Fibroblast of skin of left quadriceps (primary cell): Measurements from ENCODE around the gene KRTAP5-10.
"Not testable (repeated sequence)": the region's sequence is repeated elsewhere in the genome, so short reads cannot be mapped to it uniquely, and the experiment has no call there.

Experiments
- DNase-seq, 2 experiments: peaks; one replicate each; pipeline ENCODE4 v3.0.0-alpha.2; 2013; ENCODE audit warnings: low read depth in 2 of 2

KRTAP5-10 gene, protein sequence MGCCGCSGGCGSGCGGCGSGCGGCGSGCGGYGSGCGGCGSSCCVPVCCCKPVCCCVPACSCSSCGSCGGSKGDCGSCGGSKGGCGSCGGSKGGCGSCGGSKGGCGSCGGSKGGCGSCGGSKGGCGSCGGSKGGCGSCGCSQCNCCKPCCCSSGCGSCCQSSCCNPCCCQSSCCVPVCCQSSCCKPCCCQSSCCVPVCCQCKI

DNA sequence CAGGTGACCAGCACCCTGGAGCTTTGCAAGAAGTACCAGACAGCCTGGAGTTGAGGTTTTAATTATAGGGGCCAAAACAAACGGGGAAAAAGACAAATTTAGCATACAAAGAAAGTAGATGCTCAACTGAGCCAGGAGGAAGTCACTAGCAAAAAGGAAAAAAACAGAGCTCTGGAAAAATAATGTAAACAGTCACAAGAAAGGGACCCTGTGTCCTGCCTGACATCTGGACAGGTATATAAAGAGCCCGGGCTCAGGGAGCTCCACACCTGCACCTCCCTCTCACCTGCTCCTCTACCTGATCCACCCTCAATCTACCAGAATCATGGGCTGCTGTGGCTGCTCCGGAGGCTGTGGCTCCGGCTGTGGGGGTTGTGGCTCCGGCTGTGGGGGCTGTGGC lies at the start of gene KRTAP5-10:
Gene KRTAP5-10, plus strand, starts transcription at position 301 of the 400 bp plus-strand sequence. Its CDS starts 25 bp downstream, at position 326.
- DNase-seq: no peak

DNA sequence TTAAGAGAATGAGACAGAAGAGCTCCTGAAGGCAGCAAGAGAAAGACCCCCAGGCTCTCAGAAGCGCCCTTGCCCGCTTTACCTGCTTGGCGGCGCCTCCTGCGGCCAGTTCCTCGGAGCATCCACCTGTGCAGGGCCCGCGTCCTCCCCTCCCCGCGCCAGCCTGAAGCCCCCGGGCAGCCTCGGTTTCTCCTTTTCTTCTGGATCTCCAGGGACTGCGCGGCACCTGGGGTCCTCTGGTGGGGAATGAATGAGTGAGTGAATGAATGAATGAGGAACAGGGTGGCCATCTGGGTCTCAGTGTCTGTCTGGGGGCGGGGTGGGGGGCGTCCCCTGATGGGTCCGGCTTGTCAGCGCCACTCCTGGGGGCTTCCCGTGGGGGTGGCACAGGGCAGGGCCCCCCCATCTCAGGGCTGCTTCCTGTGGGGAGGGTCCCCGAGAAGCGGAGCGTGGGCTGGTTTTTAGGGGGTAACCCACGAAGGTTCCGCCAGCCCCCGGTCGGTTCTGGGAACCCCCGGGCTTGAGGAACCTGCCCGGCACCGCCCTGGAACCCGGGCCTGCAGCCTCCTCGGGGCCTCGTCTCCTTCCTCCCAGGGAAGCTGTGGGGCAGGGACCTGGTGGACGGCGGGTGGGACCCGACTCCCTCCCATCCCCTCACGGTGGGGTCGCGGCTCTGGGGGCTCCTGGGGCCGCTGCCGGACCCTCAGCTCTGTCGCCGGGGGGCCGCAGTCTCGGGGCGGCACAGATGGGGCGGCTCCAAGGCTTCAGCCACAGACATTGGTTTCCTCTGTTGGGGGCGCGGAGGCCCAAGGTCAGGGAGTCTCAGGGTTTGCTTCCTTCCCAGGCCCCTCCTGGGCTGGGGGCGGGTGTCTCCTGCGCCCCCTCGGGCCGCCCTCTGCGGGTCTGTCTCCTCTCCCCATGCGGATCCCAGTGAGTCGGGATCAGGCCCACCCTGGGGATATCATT lies 46.6 kb upstream of the KRTAP5-10 start:
- no peak for DNase-seq

DNA sequence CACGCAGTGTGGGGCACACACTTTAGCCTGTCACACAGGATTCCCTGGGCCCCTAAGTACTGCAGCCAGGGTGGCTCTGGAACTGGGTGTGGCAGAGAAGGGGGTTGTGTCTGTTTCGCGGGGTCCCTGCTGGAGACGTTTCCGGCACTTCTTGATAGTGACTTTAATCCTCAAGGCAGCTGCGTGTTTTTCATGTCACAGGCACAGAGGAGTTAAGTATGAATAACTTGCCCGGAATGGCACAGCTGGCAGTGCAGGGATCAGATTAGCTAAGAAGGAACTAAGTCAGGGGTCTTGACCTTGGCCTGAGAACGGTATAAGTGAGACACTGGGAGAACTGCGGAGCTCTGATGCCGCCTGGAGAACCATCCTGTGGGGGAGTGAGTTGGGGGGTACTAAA lies 45.8 kb upstream of the KRTAP5-10 start:
- no peak for DNase-seq

DNA sequence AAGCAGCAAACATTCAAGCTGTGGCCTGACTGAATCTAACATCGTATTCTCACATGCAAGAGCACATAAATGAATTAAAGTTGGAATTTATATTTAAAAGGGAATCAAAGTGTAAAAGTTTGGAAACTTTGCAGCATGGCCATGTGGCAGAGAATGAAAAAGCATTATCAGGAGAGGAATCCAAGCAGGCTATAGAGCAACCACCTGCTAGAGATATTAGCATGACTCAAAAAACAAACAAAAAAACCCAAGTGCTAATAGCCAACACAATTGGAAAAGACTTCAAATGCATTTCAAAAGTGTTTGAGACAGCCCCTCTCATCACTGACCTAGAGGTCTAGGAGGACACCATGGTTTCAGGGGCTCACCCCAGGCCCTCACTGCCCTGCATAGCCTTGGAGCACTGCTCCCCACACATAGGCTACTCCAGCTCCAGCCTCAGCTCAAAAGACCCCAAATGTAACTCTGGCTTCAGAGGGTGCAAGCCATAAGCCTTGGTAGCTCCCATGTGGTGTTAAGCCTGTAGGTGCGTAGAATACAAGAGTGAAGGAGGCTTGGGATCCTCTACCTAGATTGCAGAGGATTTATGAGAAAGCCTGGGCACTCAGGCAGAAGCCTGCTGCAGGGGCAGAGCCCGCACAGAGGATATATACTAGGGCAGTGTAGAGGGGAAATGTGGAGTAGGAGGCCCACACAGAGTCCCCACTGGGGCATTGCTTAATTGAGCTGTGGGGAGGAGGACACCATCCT lies 40.0 kb upstream of the KRTAP5-10 start:
- DNase-seq: no peak

DNA sequence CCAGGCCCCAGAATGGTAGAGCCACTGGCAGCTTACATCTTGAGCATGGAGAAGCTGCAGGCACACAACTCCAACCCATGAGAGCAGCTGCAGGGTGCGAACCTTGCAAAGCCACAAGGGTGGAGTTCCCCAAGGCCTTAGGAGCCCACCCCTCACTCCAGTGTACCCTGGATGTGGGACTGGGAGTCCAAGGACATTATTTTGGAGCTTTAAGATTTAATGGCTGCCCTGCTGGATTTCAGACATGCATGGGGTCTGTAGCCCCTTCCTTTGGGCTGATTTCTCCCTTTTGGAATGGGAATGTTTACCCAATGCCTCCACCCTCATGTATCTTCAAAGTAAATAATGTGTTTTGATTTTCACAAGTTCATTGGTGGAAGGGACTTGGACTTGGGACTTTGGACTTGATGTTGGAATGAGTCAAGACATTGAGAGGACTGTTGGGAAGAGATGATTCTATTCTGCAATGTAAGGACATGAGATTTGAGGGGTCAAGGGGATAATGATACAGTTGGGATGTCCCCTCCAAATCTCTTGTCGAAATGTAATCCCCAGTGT lies 39.3 kb upstream of the KRTAP5-10 start:
- DNase-seq: no peak

DNA sequence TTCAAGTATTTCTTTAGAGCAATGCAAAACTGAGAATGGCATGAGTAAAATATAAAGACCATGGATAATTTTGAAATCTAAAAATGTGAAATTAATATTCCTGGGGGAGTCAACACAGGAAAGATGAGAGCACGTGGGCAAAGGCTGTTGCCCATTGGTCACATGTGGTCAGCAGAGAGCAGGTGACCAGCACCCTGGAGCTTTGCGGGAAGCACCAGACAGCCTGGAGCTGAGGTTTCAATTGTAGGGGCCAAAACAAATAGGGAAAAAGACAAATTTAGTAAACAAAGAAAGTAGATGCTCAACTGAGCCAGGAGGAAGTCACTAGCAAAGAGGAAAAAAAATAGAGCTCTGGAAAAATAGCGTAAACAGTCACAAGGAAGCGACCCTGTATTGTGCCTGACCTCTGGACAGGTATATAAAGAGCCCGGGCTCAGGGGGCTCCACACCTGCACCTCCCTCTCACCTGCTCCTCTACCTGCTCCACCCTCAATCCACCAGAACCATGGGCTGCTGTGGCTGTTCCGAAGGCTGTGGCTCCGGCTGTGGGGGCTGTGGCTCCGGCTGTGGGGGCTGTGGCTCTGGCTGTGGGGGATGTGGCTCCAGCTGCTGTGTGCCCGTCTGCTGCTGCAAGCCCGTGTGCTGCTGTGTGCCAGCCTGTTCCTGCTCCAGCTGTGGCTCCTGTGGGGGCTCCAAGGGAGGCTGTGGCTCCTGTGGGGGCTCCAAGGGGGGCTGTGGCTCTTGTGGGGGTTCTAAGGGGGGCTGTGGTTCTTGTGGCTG lies 38.4 kb upstream of the KRTAP5-10 start, which contains the start of gene KRTAP5-7:
Gene KRTAP5-7, plus strand, starts transcription at position 472 of the 780 bp plus-strand sequence. Its CDS starts 34 bp downstream, at position 506.
- not testable (repeated sequence) for DNase-seq

DNA sequence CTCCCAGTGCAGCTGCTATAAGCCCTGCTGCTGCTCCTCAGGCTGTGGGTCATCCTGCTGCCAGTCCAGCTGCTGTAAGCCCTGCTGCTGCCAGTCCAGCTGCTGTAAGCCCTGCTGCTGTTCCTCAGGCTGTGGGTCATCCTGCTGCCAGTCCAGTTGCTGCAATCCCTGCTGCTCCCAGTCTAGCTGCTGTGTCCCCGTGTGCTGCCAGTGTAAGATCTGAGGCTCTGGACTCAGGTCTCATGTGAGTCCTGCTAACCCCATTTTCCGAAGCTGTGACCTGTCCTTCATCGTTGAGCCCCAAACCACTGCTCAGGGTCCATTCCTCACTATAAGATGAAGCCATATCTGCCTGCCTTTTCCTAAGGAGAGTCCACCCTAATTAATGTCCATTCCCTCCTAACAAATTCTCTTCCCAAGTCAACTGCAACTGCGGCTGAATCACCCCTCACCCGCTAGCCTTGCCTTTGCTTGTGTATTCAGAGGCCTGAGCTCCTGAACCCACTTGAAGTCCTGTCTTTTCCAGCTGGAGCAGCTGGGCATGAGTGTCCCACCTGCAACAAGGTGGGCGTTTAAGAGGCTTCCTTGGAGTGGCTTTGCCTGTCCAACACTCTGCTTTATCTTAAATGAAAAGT lies 37.7 kb upstream of the KRTAP5-10 start:
- no peak for DNase-seq

DNA sequence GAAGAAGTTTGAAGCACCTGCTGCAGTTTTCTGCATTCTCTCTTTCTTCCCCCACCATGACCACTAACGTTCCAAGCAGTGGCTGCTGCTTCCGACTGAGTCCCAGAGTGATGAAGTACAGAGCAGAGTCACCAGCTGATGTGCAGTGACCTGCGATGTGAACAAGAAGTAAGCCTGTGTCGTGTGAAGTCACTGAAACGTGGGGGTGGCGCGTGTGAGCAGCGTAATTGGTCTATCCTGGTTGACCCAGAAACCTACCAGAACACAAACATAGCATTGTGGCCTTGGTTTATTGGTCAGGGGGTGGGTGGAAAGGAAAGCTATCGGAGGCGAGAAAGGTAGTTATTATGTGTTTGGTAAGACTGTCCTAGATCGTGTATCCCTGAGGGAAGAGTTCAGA lies 34.8 kb upstream of the KRTAP5-10 start:
- no peak for DNase-seq

DNA sequence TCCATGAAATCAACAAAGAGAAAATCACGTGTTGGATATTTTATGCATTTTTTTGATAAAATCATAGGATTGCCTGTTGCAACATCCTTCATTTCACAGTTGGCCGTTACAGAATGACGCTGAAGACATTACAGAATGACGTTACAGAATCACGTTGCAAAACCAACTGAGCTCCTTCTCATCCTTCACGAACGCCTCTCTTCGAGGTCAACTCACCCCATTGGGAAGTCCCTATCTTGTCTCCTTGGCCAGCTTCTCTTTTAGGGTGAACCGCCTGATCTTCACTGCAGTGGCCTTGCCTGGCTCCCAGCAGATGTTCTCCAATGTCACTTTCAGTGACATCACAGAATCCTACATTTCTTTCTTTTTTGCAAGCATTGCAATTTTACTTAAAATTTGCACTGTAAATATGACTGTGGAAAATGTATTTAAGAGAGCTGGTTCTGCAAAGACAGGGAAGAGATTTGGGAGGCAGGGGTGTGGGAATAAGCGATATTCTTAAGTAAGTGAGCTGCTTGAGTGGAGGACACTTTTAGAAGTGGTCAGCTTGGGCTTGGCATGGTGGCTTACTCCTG lies 33.2 kb upstream of the KRTAP5-10 start:
- DNase-seq: no peak

DNA sequence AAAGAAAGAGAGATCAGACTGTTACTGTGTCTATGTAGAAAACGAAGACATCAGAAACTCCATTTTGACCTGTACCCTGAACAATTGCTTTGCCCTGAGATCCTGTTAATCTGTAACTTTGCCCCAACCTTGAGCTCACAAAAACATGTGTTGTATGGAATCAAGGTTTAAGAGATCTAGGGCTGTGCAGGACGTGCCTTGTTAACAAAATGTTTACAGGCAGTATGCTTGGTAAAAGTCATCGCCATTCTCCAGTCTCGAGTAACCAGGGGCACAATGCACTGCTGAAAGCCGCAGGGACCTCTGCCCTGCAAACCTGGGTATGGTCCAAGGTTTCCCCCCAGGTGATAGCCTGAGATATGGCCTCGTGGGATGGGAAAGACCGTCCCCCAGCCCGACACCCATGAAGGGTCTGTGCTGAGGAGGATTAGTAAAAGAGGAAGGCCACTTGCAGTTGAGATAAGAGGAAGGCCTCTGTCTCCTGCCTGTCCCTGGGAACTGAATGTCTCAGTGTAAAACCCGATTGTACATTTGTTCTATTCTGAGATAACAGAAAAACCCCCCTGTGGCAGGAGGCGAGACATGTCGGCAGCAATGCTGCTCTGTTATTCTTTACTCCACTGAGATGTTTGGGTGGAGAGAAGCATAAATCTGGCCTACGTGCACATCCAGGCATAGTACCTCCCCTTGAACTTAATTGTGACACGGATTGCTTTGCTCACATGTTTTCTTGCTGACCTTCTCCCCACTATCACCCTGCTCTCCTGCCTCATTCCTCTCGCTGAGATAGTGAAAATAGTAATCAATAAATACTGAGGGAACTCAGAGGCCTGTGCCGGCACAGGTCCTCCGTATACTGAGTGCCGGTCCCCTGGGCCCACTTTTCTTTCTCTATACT lies 30.4 kb upstream of the KRTAP5-10 start:
- not testable (repeated sequence) for DNase-seq

DNA sequence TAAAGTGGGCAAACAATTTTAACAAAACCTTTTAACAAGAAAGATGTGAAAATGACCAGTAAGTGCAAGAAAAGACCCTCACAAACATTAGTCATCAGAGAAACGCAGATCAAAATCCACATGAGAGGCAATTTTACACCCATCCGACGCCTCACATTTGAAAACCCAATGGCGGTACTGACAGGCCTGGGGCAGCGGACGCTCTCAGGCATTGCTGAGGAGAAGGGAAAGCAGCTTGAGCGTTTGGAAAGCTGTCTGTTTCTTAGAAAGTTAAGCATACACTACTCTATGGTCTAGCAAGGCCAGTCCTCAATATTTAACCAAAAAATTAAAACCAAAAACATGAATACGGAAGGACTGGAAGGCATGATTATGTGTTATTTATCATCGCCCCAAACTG lies 29.5 kb upstream of the KRTAP5-10 start:
- DNase-seq: no peak

DNA sequence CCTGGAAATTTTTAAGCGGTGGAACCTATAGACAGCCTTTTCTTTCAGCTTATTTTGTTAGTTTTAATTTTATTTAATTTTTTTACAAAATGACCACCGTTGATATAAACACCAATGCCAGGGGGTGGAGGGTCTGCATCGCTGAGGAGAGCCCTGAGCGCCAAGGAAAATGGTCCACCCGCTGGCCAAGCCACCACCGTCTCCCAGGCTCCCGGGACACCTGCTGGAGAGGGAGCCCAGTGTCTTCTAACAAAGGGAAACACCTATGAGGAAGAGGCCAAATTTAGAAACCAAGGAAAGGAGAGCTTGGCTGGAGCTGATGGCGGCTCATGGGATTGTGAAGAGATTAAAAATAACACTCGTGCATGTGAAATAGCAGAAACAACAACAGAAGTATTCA lies 27.8 kb upstream of the KRTAP5-10 start:
- DNase-seq: no peak

DNA sequence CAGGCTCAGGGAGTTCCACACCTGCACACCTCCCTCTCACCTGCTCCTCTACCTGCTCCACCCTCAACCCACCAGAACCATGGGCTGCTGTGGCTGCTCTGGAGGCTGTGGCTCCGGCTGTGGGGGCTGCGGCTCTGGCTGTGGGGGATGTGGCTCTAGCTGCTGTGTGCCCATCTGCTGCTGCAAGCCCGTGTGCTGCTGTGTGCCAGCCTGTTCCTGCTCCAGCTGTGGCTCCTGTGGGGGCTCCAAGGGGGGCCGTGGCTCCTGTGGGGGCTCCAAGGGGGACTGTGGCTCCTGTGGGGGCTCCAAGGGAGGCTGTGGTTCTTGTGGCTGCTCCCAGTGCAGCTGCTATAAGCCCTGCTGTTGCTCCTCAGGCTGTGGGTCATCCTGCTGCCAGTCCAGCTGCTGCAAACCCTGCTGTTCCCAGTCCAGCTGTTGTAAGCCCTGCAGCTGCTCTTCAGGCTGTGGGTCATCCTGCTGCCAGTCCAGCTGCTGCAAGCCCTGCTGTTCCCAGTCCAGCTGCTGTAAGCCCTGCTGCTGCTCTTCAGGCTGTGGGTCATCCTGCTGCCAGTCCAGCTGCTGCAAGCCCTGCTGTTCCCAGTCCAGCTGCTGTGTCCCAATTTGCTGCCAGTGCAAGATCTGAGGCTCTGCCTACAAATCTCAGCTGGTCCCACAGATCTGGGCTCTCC lies 27.2 kb upstream of the KRTAP5-10 start, which contains the start of gene KRTAP5-8:
Gene KRTAP5-8, plus strand, starts transcription at position 49 of the 689 bp plus-strand sequence. Its CDS starts 31 bp downstream, at position 80.
- not testable (repeated sequence) for DNase-seq

DNA sequence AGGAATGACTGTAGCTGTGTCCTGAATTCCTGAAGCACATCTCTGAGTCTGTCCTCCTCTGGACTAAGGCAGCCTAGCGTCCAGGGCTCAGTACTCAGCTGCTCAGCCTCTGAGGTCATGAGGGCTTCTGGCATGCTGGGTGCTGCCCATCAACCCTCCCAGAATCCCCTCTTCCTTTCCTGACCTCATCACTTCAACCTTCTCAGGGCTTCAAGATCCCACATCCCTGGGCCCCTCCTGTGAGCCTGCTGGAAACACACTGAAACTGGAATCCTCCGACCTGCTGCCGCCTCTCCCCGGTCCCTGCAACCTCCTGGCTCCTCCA lies 26.7 kb upstream of the KRTAP5-10 start:
- DNase-seq: no peak

DNA sequence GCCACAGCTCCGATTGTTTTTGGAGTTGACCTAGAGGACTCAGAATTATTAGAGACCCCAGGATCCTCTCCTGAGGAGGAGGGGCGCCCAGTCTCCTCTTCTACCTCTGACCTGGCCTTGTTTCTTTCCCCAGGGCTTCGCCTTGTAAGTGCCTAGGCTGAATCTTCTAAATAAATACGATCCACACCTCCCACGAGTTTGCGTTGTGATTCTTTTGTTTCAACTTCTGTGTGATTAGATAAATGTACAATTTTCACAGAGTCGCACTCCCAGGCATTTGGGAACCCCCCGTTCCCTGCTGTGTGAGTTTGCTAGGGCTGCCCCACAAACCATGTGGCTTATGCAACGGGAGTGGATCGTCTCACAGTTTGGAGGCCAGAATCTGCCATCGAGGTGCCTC lies 26.3 kb upstream of the KRTAP5-10 start:
- DNase-seq: no peak

DNA sequence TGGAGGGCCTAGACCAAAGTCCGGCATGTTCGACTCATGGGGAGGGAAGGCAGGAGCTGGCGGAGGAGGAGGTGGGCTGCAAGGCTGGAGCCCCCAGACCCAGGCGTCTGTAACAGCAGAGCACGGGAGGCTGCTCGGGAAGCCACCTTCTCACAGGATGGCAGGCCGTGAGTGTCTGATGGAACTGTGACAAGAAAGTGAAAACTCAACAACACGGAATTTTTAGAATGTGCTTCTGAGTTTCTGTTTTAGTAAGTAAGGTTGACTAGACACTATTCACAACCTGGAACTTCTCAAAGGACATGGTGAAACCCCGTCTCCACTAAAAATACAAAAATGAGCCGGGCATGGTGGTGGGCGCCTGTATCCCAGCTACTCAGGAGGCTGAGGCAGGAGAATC lies 25.4 kb upstream of the KRTAP5-10 start:
- not testable (repeated sequence) for DNase-seq

DNA sequence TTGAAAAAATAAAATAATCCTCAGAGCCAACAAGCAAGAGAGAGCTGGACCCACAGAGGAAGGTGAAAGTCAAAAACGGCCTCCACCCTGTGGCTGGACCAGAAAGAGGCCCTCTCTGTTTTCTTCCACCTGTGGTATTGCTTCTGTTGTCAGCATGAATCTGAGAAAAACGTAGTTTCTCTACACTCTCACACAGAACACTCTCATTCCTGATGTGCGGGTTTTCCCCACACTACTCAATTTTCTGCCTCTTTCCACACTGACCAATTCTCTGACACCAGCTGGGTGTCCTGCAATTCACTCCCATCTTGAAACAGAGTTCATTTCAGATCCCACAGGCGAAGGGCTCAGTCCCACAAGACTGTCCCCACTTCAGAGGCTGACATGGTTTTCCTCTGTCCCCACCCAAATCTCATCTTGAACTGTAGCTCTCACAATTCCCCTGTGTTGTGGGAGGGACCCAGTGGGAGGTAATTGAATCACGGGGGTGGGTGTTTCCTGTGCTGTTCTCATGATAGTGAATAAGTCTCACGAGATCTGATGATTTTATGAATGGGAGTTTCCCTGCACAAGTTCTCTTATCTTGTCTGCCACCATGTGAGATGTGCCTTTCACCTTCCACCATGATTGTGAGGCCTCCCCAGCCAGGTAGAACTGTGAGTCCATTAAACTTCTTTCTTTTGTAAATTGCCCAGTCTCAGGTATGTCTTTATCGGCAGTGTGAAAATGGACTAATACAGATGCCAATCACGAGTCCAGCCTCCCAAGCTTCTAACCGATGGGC lies 24.6 kb upstream of the KRTAP5-10 start:
- not testable (repeated sequence) for DNase-seq

DNA sequence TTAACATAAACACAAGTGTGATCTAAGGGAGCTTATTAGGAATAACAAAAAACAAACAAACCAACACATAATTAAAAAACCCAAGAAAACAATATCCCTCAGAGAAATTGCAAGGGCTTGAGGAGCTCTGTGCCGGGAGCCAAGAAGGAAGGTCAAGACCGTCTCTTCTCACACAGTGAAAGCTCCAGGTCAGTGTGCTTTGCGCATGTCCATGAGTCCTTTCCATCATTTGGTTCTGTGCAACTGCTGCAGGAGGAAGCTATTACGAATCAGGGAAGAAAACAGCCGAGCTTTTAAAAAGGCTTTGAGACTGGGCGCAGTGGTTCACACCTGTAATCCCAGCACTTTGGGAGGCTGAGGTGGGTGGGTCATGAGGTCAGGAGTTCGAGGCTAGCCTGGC lies 23.0 kb upstream of the KRTAP5-10 start:
- no peak for DNase-seq
